NB4 (cell line): Measurements from ENCODE around the gene DAB1.

ENCODE experiments used
- POLR2A ChIP-seq: IDR thresholded peaks from 2 replicates; pipeline ENCODE4 v1.6.1; 2011; ENCODE audit warnings: mild to moderate bottlenecking; ENCODE audit not compliant: insufficient read length; ENCODE audit errors: extremely low read depth
- TF ChIP-seq, protein P1 (sequence below): IDR thresholded peaks from 2 replicates; pipeline ENCODE4 v1.6.1; 2011; ENCODE audit warnings: low read depth, low read length
- TF ChIP-seq, protein P2 (sequence below): IDR thresholded peaks from one replicate; pipeline ENCODE4 v1.5.1; 2012; ENCODE audit warnings: low read depth, low read length

DNA sequence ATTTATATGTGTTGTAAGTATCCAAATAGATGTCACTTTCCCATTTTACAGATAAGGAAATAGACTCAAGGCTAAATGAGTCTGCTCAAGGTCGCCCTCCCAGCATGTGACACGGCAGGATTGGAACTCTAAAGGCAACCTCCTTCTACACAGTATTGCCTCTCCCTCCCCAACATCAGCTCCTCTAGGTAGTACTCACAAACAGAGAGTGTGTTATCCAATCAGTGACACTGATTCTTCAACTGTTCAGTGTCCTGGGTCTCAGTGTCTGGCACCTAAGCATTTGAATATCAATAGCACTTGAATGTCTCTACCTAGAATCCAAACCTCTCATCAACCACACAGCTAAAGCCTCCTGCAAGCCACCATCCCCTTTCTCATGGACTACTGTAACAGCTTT is 87.1 kb downstream of the DAB1 start:
- TF ChIP-seq, protein P1, sequence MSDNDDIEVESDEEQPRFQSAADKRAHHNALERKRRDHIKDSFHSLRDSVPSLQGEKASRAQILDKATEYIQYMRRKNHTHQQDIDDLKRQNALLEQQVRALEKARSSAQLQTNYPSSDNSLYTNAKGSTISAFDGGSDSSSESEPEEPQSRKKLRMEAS, result no peak
- TF ChIP-seq, protein P2, sequence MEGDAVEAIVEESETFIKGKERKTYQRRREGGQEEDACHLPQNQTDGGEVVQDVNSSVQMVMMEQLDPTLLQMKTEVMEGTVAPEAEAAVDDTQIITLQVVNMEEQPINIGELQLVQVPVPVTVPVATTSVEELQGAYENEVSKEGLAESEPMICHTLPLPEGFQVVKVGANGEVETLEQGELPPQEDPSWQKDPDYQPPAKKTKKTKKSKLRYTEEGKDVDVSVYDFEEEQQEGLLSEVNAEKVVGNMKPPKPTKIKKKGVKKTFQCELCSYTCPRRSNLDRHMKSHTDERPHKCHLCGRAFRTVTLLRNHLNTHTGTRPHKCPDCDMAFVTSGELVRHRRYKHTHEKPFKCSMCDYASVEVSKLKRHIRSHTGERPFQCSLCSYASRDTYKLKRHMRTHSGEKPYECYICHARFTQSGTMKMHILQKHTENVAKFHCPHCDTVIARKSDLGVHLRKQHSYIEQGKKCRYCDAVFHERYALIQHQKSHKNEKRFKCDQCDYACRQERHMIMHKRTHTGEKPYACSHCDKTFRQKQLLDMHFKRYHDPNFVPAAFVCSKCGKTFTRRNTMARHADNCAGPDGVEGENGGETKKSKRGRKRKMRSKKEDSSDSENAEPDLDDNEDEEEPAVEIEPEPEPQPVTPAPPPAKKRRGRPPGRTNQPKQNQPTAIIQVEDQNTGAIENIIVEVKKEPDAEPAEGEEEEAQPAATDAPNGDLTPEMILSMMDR, result no peak
- no peak for TF ChIP-seq POLR2A
